OCI-LY1 (cell line): ENCODE results near the gene KIF13A.

Experiments
- H2AFZ ChIP-seq: fragments of 200-600 bp; sonication (generic), shearing (Covaris generic); 2 replicates; pipeline ENCODE4 v1.6.0; 2014; ENCODE audit warnings: antibody characterized with exemption, mild to moderate bottlenecking, low read length
- H3F3A ChIP-seq: fragments of 200-600 bp; sonication (generic), shearing (Covaris generic); 2 replicates; pipeline ENCODE4 v1.6.0; 2014; ENCODE audit warnings: mild to moderate bottlenecking, antibody characterized with exemption, low read length, moderate library complexity; ENCODE audit not compliant: insufficient read depth
- H3K27ac ChIP-seq: fragments of 200-600 bp; sonication (generic); 2 replicates; pipeline ENCODE4 v1.5.1; 2014; ENCODE audit warnings: low read length, mixed run types, mild to moderate bottlenecking, low read depth; ENCODE audit not compliant: poor library complexity, severe bottlenecking
- H3K27me3 ChIP-seq: fragments of 200-600 bp; sonication (generic); 2 replicates; pipeline ENCODE4 v1.6.0; 2014; ENCODE audit warnings: antibody characterized with exemption, mild to moderate bottlenecking, low read length, moderate library complexity; ENCODE audit not compliant: insufficient read depth
- H3K36me3 ChIP-seq: fragments of 200-600 bp; sonication (generic); 2 replicates; pipeline ENCODE4 v1.6.1; 2014; ENCODE audit warnings: mild to moderate bottlenecking, antibody characterized with exemption, low read length, moderate library complexity, mixed read lengths; ENCODE audit not compliant: insufficient read depth
- H3K4me1 ChIP-seq: fragments of 200-600 bp; sonication (generic); 2 replicates; pipeline ENCODE4 v1.5.1; 2014; ENCODE audit warnings: mild to moderate bottlenecking, low read length, moderate library complexity; ENCODE audit not compliant: insufficient read depth, severe bottlenecking
- H3K4me2 ChIP-seq: fragments of 200-600 bp; sonication (generic), shearing (Covaris generic); 2 replicates; pipeline ENCODE4 v1.6.1; 2014; ENCODE audit warnings: low read length
- H3K4me3 ChIP-seq: fragments of 200-600 bp; sonication (generic); 2 replicates; pipeline ENCODE4 v1.5.1; 2014; ENCODE audit warnings: low read length, low read depth, mild to moderate bottlenecking, mixed read lengths; ENCODE audit not compliant: poor library complexity, severe bottlenecking
- H3K79me2 ChIP-seq: fragments of 200-600 bp; shearing (Covaris generic); 2 replicates; pipeline ENCODE4 v1.6.1; 2016; ENCODE audit warnings: mixed run types, low read length, mixed read lengths; ENCODE audit not compliant: insufficient read depth
- H3K9ac ChIP-seq: fragments of 200-600 bp; sonication (generic), shearing (Covaris generic); 2 replicates; pipeline ENCODE4 v1.6.1; 2014; ENCODE audit warnings: mild to moderate bottlenecking, low read length, mixed read lengths
- H3K9me2 ChIP-seq: fragments of 200-600 bp; sonication (generic), shearing (Covaris generic); 2 replicates; pipeline ENCODE4 v1.6.1; 2014; ENCODE audit warnings: low read depth, mild to moderate bottlenecking, low read length, mixed read lengths
- H3K9me3 ChIP-seq: fragments of 200-600 bp; shearing (Covaris generic); 2 replicates; pipeline ENCODE4 v1.6.1; 2014; ENCODE audit warnings: low read length, mixed read lengths
- H4K20me1 ChIP-seq: fragments of 200-600 bp; sonication (generic), shearing (Covaris generic); 2 replicates; pipeline ENCODE4 v1.6.0; 2016; ENCODE audit warnings: mild to moderate bottlenecking, low read length; ENCODE audit not compliant: insufficient read depth
- CTCF ChIP-seq: fragments of 200-600 bp; sonication (generic), shearing (Covaris generic); IDR thresholded peaks from 2 replicates; pipeline ENCODE4 v1.5.1; 2017; ENCODE audit warnings: mild to moderate bottlenecking, antibody characterized with exemption, low read length, moderate library complexity, mixed read lengths
- EZH2 ChIP-seq: fragments of 200-600 bp; sonication (generic), shearing (Covaris generic); IDR thresholded peaks from 2 replicates; pipeline ENCODE4 v1.8.0; 2017; ENCODE audit warnings: borderline replicate concordance, mixed run types, mild to moderate bottlenecking, antibody characterized with exemption, low read length, moderate library complexity, mixed read lengths

Gene KIF13A

DNA sequence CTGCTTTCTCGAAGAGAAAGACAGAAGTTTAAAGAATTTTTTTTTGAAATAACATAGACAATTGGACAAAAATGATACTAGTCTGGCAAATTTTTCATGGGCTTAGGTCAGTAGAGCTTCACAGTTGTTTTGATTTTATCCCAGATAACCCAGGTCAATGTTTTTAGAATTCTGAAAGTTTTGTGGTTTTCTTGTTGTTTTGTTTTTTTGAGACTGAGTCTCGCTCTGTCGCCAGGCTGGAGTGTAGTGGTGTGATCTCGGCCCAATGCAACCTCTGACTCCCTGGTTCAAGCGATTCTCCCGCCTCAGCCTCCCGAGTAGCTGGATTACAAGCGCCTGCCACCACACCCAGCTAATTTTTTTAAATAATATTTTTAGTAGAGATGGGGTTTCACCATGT is 22.8 kb downstream of the KIF13A start:
- Histone ChIP-seq H3K36me3 (no peaks in the 10 kb centered on the region), H3K9ac (no peak overlapping the region), H3K27ac (no peak overlapping the region), H3K4me3 (no peak overlapping the region), H3K4me1 (no peaks in the 10 kb centered on the region), H3K9me2 (no peaks in the 10 kb centered on the region), H3K27me3 (no peaks in the 10 kb centered on the region), H3K4me2 (no peak overlapping the region), H3F3A (no peaks in the 10 kb centered on the region), H4K20me1 (no peaks in the 10 kb centered on the region), H3K9me3 (no peaks in the 10 kb centered on the region), H3K79me2 (no peaks in the 10 kb centered on the region), H2AFZ (no peak overlapping the region)
- TF ChIP-seq CTCF (no peak), EZH2 (no peak)

- Histone ChIP-seq H3K9ac (no peak overlapping the region), H3K4me1 (no peaks in the 10 kb centered on the region), H2AFZ (no peak overlapping the region), H3K4me2 (no peak overlapping the region), H3K9me3 (no peaks in the 10 kb centered on the region), H3K4me3 (no peak overlapping the region), H3F3A (no peaks in the 10 kb centered on the region), H3K9me2 (no peaks in the 10 kb centered on the region), H3K79me2 (no peaks in the 10 kb centered on the region), H3K36me3 (no peaks in the 10 kb centered on the region), H4K20me1 (no peaks in the 10 kb centered on the region), H3K27me3 (no peaks in the 10 kb centered on the region), H3K27ac (no peak overlapping the region)
- TF ChIP-seq CTCF = no peak
- no peak for TF ChIP-seq EZH2
These were observed 24.9 kb downstream of the KIF13A start for GRCh38 chr6:17962436-17963031.

GRCh38 chr6:17959302-17959701 is 28.1 kb downstream of the KIF13A start:
- H2AFZ ChIP-seq = no peak overlapping the region
- H3K4me1 ChIP-seq = no peaks in the 10 kb centered on the region
- H3K79me2 ChIP-seq = no peaks in the 10 kb centered on the region
- H3K9ac ChIP-seq = no peak overlapping the region
- H3K27me3 ChIP-seq = no peaks in the 10 kb centered on the region
- H3K4me3 ChIP-seq = no peak overlapping the region
- no peaks in the 10 kb centered on the region for H3K36me3 ChIP-seq
- TF ChIP-seq CTCF = no peak
- no peak for TF ChIP-seq EZH2
- no peak overlapping the region for H3K27ac ChIP-seq
- H3K9me2 ChIP-seq = no peaks in the 10 kb centered on the region
- H3F3A ChIP-seq = no peaks in the 10 kb centered on the region
- H4K20me1 ChIP-seq = no peaks in the 10 kb centered on the region
- no peak overlapping the region for H3K4me2 ChIP-seq
- no peaks in the 10 kb centered on the region for H3K9me3 ChIP-seq
